ENCODE measurements around the gene DCAF7.

The DCAF7 gene

GRCh38 chr17:63609816-63610573 is 59.7 kb downstream of the DCAF7 start:
- Histone ChIP-seq H3K36me3 (ENCODE audit: insufficient read depth, low read length) (peaks cover 32% of the 10 kb centered on the region), H3K4me1 (ENCODE audit: insufficient read depth, low read length) (no peaks in the 10 kb centered on the region), H3K9ac (ENCODE audit: low read depth, low read length) (no peak overlapping the region), H3K9me3 (ENCODE audit: control insufficient read depth, insufficient read depth, low read length) (no peaks in the 10 kb centered on the region)

- Histone ChIP-seq H3K36me3 (ENCODE audit: insufficient read depth, low read length) (peaks cover 24% of the 10 kb centered on the region), H3K4me1 (ENCODE audit: insufficient read depth, low read length) (no peaks in the 10 kb centered on the region), H3K9ac (ENCODE audit: low read depth, low read length) (no peak overlapping the region), H3K9me3 (ENCODE audit: control insufficient read depth, insufficient read depth, low read length) (no peaks in the 10 kb centered on the region)
Measured at GRCh38 chr17:63610854-63611253, 60.6 kb downstream of the DCAF7 start.

GRCh38 chr17:63611354-63611753 is 61.1 kb downstream of the DCAF7 start:
- no peaks in the 10 kb centered on the region for H3K9me3 ChIP-seq (ENCODE audit: control insufficient read depth, insufficient read depth, low read length)
- H3K36me3 ChIP-seq (ENCODE audit: insufficient read depth, low read length) = peaks cover 19% of the 10 kb centered on the region
- H3K9ac ChIP-seq (ENCODE audit: low read depth, low read length) = no peak overlapping the region
- H3K4me1 ChIP-seq (ENCODE audit: insufficient read depth, low read length) = no peaks in the 10 kb centered on the region

GRCh38 chr17:63613663-63614062 is 63.4 kb downstream of the DCAF7 start:
- H3K4me1 ChIP-seq (ENCODE audit: insufficient read depth, low read length) = no peaks in the 10 kb centered on the region
- no peaks in the 10 kb centered on the region for H3K9me3 ChIP-seq (ENCODE audit: control insufficient read depth, insufficient read depth, low read length)
- H3K9ac ChIP-seq (ENCODE audit: low read depth, low read length) = no peak overlapping the region
- H3K36me3 ChIP-seq (ENCODE audit: insufficient read depth, low read length) = peaks cover 3% of the 10 kb centered on the region; the same call in 1 of the 2 replicates

- Histone ChIP-seq H3K4me1 (ENCODE audit: insufficient read depth, low read length) (peaks cover 8% of the 10 kb centered on the region), H3K9ac (ENCODE audit: low read depth, low read length) (peak overlapping the region; percentile 81), H3K9me3 (ENCODE audit: control insufficient read depth, insufficient read depth, low read length) (no peaks in the 10 kb centered on the region), H3K36me3 (ENCODE audit: insufficient read depth, low read length) (no peaks in the 10 kb centered on the region)
Measured at GRCh38 chr17:63621229-63621683, 71.0 kb downstream of the DCAF7 start.

- peaks cover 11% of the 10 kb centered on the region for H3K4me1 ChIP-seq (ENCODE audit: insufficient read depth, low read length)
- H3K36me3 ChIP-seq (ENCODE audit: insufficient read depth, low read length) = no peaks in the 10 kb centered on the region
- no peaks in the 10 kb centered on the region for H3K9me3 ChIP-seq (ENCODE audit: control insufficient read depth, insufficient read depth, low read length)
- H3K9ac ChIP-seq (ENCODE audit: low read depth, low read length) = peak within 1 kb of the TSS; percentile 81
Measured at GRCh38 chr17:63621684-63622573, 71.7 kb downstream of the DCAF7 start, which contains the start of gene MAP3K3. Gene MAP3K3, plus strand, starts transcription at chr17:63622417. Its CDS starts 343 bp downstream, at chr17:63622760.

- H3K36me3 ChIP-seq (ENCODE audit: insufficient read depth, low read length) = no peaks in the 10 kb centered on the region
- peak overlapping the region; percentile 58 for H3K9ac ChIP-seq (ENCODE audit: low read depth, low read length)
- H3K9me3 ChIP-seq (ENCODE audit: control insufficient read depth, insufficient read depth, low read length) = no peaks in the 10 kb centered on the region
- peaks cover 13% of the 10 kb centered on the region for H3K4me1 ChIP-seq (ENCODE audit: insufficient read depth, low read length)
Measured at GRCh38 chr17:63622574-63623390, 72.5 kb downstream of the DCAF7 start.

GRCh38 chr17:63623786-63624530 is 73.7 kb downstream of the DCAF7 start:
- Histone ChIP-seq H3K9ac (ENCODE audit: low read depth, low read length) (peak overlapping the region; percentile 58; the same call in 1 of the 2 replicates), H3K36me3 (ENCODE audit: insufficient read depth, low read length) (no peaks in the 10 kb centered on the region), H3K9me3 (ENCODE audit: control insufficient read depth, insufficient read depth, low read length) (no peaks in the 10 kb centered on the region), H3K4me1 (ENCODE audit: insufficient read depth, low read length) (peaks cover 13% of the 10 kb centered on the region)

- Histone ChIP-seq H3K9me3 (ENCODE audit: control insufficient read depth, insufficient read depth, low read length) (no peaks in the 10 kb centered on the region), H3K9ac (ENCODE audit: low read depth, low read length) (no peak overlapping the region), H3K36me3 (ENCODE audit: insufficient read depth, low read length) (no peaks in the 10 kb centered on the region), H3K4me1 (ENCODE audit: insufficient read depth, low read length) (peaks cover 13% of the 10 kb centered on the region)
Measured at GRCh38 chr17:63624531-63624880, 74.2 kb downstream of the DCAF7 start.

GRCh38 chr17:63626551-63627180 is 76.4 kb downstream of the DCAF7 start:
- Histone ChIP-seq H3K9me3 (ENCODE audit: control insufficient read depth, insufficient read depth, low read length) (no peaks in the 10 kb centered on the region), H3K36me3 (ENCODE audit: insufficient read depth, low read length) (no peaks in the 10 kb centered on the region), H3K4me1 (ENCODE audit: insufficient read depth, low read length) (peaks cover 20% of the 10 kb centered on the region), H3K9ac (ENCODE audit: low read depth, low read length) (no peak overlapping the region)

- Histone ChIP-seq H3K9me3 (ENCODE audit: control insufficient read depth, insufficient read depth, low read length) (no peaks in the 10 kb centered on the region), H3K4me1 (ENCODE audit: insufficient read depth, low read length) (peaks cover 35% of the 10 kb centered on the region), H3K9ac (ENCODE audit: low read depth, low read length) (no peak overlapping the region), H3K36me3 (ENCODE audit: insufficient read depth, low read length) (no peaks in the 10 kb centered on the region)
Measured at GRCh38 chr17:63629627-63630026, 79.3 kb downstream of the DCAF7 start.

- no peak overlapping the region for H3K9ac ChIP-seq (ENCODE audit: low read depth, low read length)
- no peaks in the 10 kb centered on the region for H3K36me3 ChIP-seq (ENCODE audit: insufficient read depth, low read length)
- no peaks in the 10 kb centered on the region for H3K9me3 ChIP-seq (ENCODE audit: control insufficient read depth, insufficient read depth, low read length)
- peaks cover 37% of the 10 kb centered on the region for H3K4me1 ChIP-seq (ENCODE audit: insufficient read depth, low read length)
Measured at GRCh38 chr17:63631062-63631461, 80.8 kb downstream of the DCAF7 start.

- Histone ChIP-seq H3K4me1 (ENCODE audit: insufficient read depth, low read length) (peaks cover 37% of the 10 kb centered on the region), H3K36me3 (ENCODE audit: insufficient read depth, low read length) (0 out of 2 replicates have a peak, but pooled peaks cover 3% of the 10 kb centered on the region), H3K9me3 (ENCODE audit: control insufficient read depth, insufficient read depth, low read length) (no peaks in the 10 kb centered on the region), H3K9ac (ENCODE audit: low read depth, low read length) (no peak overlapping the region)
Measured at GRCh38 chr17:63631626-63632025, 81.3 kb downstream of the DCAF7 start.

Measured in ES-I3 (cell line).